ENCODE results near the gene PPP4R2.

Gene PPP4R2

DNA sequence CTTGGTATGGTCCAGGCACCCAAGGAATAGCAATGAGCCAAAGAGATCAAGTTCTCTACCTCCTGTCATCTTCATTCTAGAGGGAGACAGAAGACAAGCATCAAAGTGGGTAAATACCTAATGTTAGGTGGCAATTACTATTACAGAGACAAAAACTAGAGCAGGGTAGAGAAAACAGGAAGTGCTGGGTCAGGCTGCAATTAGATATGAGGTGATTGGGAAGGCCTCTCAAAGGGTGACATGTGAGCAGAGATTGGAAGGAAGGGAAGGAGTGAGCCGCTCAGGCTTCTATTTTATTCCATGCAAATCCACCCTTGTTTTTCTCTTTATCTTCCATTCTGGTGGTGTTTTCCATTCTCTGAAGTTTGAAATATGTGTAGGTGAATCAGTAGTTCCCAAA is 102.3 kb downstream of the PPP4R2 start:
- Histone ChIP-seq H3K79me2 (ENCODE audit: insufficient read depth, low read length) (no peaks in the 10 kb centered on the region), H3F3A (ENCODE audit: insufficient read depth, low read length) (no peaks in the 10 kb centered on the region), H3K36me3 (ENCODE audit: insufficient read depth, low read length) (no peaks in the 10 kb centered on the region), H3K4me1 (ENCODE audit: insufficient read depth, low read length, severe bottlenecking) (no peaks in the 10 kb centered on the region), H3K9me3 (ENCODE audit: low read length) (no peaks in the 10 kb centered on the region), H3K9ac (ENCODE audit: low read length) (no peak overlapping the region), H2AFZ (ENCODE audit: low read length) (no peak overlapping the region), H3K27me3 (ENCODE audit: insufficient read depth, low read length) (no peaks in the 10 kb centered on the region), H3K4me3 (ENCODE audit: low read depth, low read length, poor library complexity, severe bottlenecking) (no peak overlapping the region), H3K9me2 (ENCODE audit: low read depth, low read length) (no peaks in the 10 kb centered on the region), H4K20me1 (ENCODE audit: insufficient read depth, low read length) (no peaks in the 10 kb centered on the region), H3K4me2 (ENCODE audit: low read length) (no peak overlapping the region), H3K27ac (ENCODE audit: low read depth, low read length, poor library complexity, severe bottlenecking) (no peak overlapping the region)
- no peak for TF ChIP-seq EZH2 (IDR thresholded peaks at IDR 0.05; ENCODE audit: borderline replicate concordance, low read length)
- TF ChIP-seq, protein P1, sequence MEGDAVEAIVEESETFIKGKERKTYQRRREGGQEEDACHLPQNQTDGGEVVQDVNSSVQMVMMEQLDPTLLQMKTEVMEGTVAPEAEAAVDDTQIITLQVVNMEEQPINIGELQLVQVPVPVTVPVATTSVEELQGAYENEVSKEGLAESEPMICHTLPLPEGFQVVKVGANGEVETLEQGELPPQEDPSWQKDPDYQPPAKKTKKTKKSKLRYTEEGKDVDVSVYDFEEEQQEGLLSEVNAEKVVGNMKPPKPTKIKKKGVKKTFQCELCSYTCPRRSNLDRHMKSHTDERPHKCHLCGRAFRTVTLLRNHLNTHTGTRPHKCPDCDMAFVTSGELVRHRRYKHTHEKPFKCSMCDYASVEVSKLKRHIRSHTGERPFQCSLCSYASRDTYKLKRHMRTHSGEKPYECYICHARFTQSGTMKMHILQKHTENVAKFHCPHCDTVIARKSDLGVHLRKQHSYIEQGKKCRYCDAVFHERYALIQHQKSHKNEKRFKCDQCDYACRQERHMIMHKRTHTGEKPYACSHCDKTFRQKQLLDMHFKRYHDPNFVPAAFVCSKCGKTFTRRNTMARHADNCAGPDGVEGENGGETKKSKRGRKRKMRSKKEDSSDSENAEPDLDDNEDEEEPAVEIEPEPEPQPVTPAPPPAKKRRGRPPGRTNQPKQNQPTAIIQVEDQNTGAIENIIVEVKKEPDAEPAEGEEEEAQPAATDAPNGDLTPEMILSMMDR (IDR thresholded peaks at IDR 0.05; ENCODE audit: low read length) = no peak

DNA sequence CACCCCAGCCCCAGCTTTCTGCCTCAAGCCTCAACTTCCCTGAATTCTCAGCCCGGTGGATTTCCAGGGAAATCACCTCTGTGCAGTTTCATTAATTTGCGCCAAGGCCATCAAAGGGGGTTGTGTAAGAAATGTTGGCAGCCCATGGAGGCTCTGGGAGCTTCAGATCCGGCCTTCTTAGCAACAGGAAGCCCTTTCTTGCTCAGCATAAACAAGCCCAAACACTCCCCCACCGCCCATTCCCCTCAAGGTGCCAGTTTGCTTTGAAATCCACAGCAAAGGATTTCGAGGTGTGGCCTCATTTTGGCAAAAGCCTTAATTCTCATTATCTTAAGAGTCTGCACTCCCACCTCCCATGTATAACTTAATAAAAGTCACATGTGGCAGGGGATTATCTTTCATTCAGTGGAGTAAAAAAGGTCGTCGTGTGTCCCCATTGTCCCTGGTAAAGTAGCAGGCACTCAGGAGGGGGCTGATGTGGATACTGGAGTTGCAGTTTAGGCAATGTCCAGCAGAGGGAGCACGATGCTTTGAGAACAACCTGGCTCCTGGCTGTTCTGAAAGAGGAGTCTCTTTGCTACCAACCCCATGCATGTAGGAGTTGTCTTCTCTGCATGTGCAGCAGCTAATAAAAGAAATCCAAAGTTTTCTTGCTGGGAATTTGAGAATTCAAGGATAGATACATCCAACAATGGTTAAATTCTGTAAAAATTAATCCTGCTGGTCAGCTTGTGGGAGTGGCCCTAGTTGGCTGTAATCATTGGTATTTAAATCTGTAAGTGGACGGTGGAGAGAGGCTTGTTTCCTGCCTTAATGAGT is 104.3 kb downstream of the PPP4R2 start:
- H2AFZ ChIP-seq (ENCODE audit: low read length) = no peak overlapping the region

DNA sequence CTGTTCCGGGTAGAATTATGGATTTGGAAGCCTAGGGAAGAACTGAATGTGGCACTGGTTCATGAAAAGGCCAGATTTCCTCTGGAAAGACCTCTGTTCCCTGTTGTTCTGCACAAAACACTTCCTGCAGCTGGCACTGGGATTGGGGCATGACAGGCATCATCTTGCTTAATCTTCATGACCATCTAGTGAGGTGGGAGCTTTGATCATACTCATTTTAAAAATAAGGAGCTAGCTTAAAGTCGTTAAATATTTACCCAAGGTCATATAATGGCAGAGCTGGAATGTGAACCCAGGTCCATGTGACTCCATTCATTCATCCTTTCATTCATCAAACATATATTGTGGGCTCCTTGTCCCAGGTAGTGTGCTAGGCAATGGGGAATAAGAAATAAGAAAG is 105.3 kb downstream of the PPP4R2 start:
- no peak overlapping the region for H3K4me3 ChIP-seq (ENCODE audit: low read depth, low read length, poor library complexity, severe bottlenecking)
- H3K9ac ChIP-seq (ENCODE audit: low read length) = no peak overlapping the region
- H3K4me2 ChIP-seq (ENCODE audit: low read length) = no peak overlapping the region
- H3K27ac ChIP-seq (ENCODE audit: low read depth, low read length, poor library complexity, severe bottlenecking) = no peak overlapping the region
- no peaks in the 10 kb centered on the region for H3K27me3 ChIP-seq (ENCODE audit: insufficient read depth, low read length)
- no peaks in the 10 kb centered on the region for H4K20me1 ChIP-seq (ENCODE audit: insufficient read depth, low read length)
- no peak overlapping the region for H2AFZ ChIP-seq (ENCODE audit: low read length)
- no peaks in the 10 kb centered on the region for H3K36me3 ChIP-seq (ENCODE audit: insufficient read depth, low read length)
- no peaks in the 10 kb centered on the region for H3K79me2 ChIP-seq (ENCODE audit: insufficient read depth, low read length)
- TF ChIP-seq, protein P1 (IDR thresholded peaks at IDR 0.05; ENCODE audit: low read length) = no peak
- no peak for TF ChIP-seq EZH2 (IDR thresholded peaks at IDR 0.05; ENCODE audit: borderline replicate concordance, low read length)
- H3K9me3 ChIP-seq (ENCODE audit: low read length) = no peaks in the 10 kb centered on the region
- H3K4me1 ChIP-seq (ENCODE audit: insufficient read depth, low read length, severe bottlenecking) = no peaks in the 10 kb centered on the region
- H3K9me2 ChIP-seq (ENCODE audit: low read depth, low read length) = no peaks in the 10 kb centered on the region
- no peaks in the 10 kb centered on the region for H3F3A ChIP-seq (ENCODE audit: insufficient read depth, low read length)

More for the DNA sequence above, 104.3 kb downstream of the PPP4R2 start:
- no peaks in the 10 kb centered on the region for H3K79me2 ChIP-seq (ENCODE audit: insufficient read depth, low read length)
- H3K36me3 ChIP-seq (ENCODE audit: insufficient read depth, low read length) = no peaks in the 10 kb centered on the region
- H3K27me3 ChIP-seq (ENCODE audit: insufficient read depth, low read length) = no peaks in the 10 kb centered on the region
- H3K4me3 ChIP-seq (ENCODE audit: low read depth, low read length, poor library complexity, severe bottlenecking) = no peak overlapping the region
- H3K4me1 ChIP-seq (ENCODE audit: insufficient read depth, low read length, severe bottlenecking) = no peaks in the 10 kb centered on the region
- TF ChIP-seq, protein P1 (IDR thresholded peaks at IDR 0.05; ENCODE audit: low read length) = peak; percentile 88
- TF ChIP-seq EZH2 (IDR thresholded peaks at IDR 0.05; ENCODE audit: borderline replicate concordance, low read length) = no peak
- no peak overlapping the region for H3K9ac ChIP-seq (ENCODE audit: low read length)
- H3F3A ChIP-seq (ENCODE audit: insufficient read depth, low read length) = no peaks in the 10 kb centered on the region
- H3K27ac ChIP-seq (ENCODE audit: low read depth, low read length, poor library complexity, severe bottlenecking) = no peak overlapping the region
- H3K4me2 ChIP-seq (ENCODE audit: low read length) = no peak overlapping the region
- H3K9me3 ChIP-seq (ENCODE audit: low read length) = no peaks in the 10 kb centered on the region
- H4K20me1 ChIP-seq (ENCODE audit: insufficient read depth, low read length) = no peaks in the 10 kb centered on the region
- H3K9me2 ChIP-seq (ENCODE audit: low read depth, low read length) = no peaks in the 10 kb centered on the region
